ENCODE data around the gene TOM1L1. TPM values are rescaled to one million over a fixed set of nuclear protein-coding genes. Genes with fewer than 3 reads are reported as not detected.
A peak's percentile ranks its signal among the peaks of the same experiment; 100 is the strongest.

The TOM1L1 gene
- total RNA-seq, 6 experiments from 2014 or later, result 36.5 to 74.5 (median 61.9) TPM

- Histone ChIP-seq H3K27ac (no peak overlapping the region), H3K4me3 (no peak overlapping the region), H3K27me3 (no peaks in the 10 kb centered on the region), H3K4me1 (peaks cover 0 to 22% (median 9%) of the 10 kb centered on the region in 4 donors), H3K9me3 (no peaks in the 10 kb centered on the region), H3K36me3 (no peaks in the 10 kb centered on the region)
- DNase-seq (no peak), ATAC-seq (no peak)
- 77% methylated on average over 3 of the region's 3 CpGs for WGBS (ENCODE audit: insufficient coverage, low coverage, low lambda C conversion rate, missing lambda C conversion rate)
- no peak for TF ChIP-seq POLR2A (IDR thresholded peaks at IDR 0.05)
- TF ChIP-seq, protein P1, sequence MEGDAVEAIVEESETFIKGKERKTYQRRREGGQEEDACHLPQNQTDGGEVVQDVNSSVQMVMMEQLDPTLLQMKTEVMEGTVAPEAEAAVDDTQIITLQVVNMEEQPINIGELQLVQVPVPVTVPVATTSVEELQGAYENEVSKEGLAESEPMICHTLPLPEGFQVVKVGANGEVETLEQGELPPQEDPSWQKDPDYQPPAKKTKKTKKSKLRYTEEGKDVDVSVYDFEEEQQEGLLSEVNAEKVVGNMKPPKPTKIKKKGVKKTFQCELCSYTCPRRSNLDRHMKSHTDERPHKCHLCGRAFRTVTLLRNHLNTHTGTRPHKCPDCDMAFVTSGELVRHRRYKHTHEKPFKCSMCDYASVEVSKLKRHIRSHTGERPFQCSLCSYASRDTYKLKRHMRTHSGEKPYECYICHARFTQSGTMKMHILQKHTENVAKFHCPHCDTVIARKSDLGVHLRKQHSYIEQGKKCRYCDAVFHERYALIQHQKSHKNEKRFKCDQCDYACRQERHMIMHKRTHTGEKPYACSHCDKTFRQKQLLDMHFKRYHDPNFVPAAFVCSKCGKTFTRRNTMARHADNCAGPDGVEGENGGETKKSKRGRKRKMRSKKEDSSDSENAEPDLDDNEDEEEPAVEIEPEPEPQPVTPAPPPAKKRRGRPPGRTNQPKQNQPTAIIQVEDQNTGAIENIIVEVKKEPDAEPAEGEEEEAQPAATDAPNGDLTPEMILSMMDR (IDR thresholded peaks at IDR 0.05), result no peak
- intact Hi-C loops (cut with DNase I), result no loop called here
Measured at GRCh38 chr17:54882950-54883349, 17.7 kb upstream of the TOM1L1 start.

- intact Hi-C loops (cut with DNase I), result no loop called here
- no peak for DNase-seq
- no peak for ATAC-seq
- no peaks in the 10 kb centered on the region for H3K36me3 ChIP-seq
- 79% methylated on average over 2 of the region's 2 CpGs for whole genome bisulfite sequencing (ENCODE audit: insufficient coverage, low coverage, low lambda C conversion rate, missing lambda C conversion rate)
- TF ChIP-seq POLR2A (IDR thresholded peaks at IDR 0.05), result no peak
- TF ChIP-seq, protein P1 (IDR thresholded peaks at IDR 0.05), result no peak
- peaks cover 0 to 32% (median 12%) of the 10 kb centered on the region in 4 donors for H3K4me1 ChIP-seq
- no peak overlapping the region for H3K4me3 ChIP-seq
- no peaks in the 10 kb centered on the region for H3K9me3 ChIP-seq
- H3K27ac ChIP-seq, result no peak overlapping the region
- no peaks in the 10 kb centered on the region for H3K27me3 ChIP-seq
Measured at GRCh38 chr17:54883939-54884338, 16.7 kb upstream of the TOM1L1 start.

- Histone ChIP-seq H3K36me3 (no peaks in the 10 kb centered on the region), H3K4me1 (peaks cover 0 to 20% (median 6%) of the 10 kb centered on the region in 4 donors), H3K9me3 (no peaks in the 10 kb centered on the region), H3K27ac (no peak overlapping the region), H3K27me3 (no peaks in the 10 kb centered on the region), H3K4me3 (no peak overlapping the region)
- TF ChIP-seq, protein P1 (IDR thresholded peaks at IDR 0.05), result no peak
- no peak for TF ChIP-seq POLR2A (IDR thresholded peaks at IDR 0.05)
- WGBS (ENCODE audit: insufficient coverage, low coverage, low lambda C conversion rate, missing lambda C conversion rate), result 68% methylated on average over 3 of the region's 3 CpGs
- peak in 1 of 4 donors; percentile 29 for ATAC-seq
- no peak for DNase-seq
- intact Hi-C loops (cut with DNase I), result no loop called here
Measured at GRCh38 chr17:54887787-54888186, 12.9 kb upstream of the TOM1L1 start.

- TF ChIP-seq POLR2A (IDR thresholded peaks at IDR 0.05), result no peak
- TF ChIP-seq, protein P1 (IDR thresholded peaks at IDR 0.05), result no peak
- Histone ChIP-seq H3K4me1 (peaks cover 0 to 17% (median 6%) of the 10 kb centered on the region in 4 donors), H3K4me3 (no peak overlapping the region), H3K36me3 (no peaks in the 10 kb centered on the region), H3K9me3 (no peaks in the 10 kb centered on the region), H3K27ac (no peak overlapping the region), H3K27me3 (no peaks in the 10 kb centered on the region)
- intact Hi-C loops (cut with DNase I), result no loop called here
- DNase-seq, result no peak
- peak in 3 of 4 donors; percentile 50 to 75 (median 66) for ATAC-seq
- 30% methylated on average over 6 of the region's 6 CpGs for WGBS (ENCODE audit: insufficient coverage, low coverage, low lambda C conversion rate, missing lambda C conversion rate)
Measured at GRCh38 chr17:54888254-54888653, 12.4 kb upstream of the TOM1L1 start.

DNA sequence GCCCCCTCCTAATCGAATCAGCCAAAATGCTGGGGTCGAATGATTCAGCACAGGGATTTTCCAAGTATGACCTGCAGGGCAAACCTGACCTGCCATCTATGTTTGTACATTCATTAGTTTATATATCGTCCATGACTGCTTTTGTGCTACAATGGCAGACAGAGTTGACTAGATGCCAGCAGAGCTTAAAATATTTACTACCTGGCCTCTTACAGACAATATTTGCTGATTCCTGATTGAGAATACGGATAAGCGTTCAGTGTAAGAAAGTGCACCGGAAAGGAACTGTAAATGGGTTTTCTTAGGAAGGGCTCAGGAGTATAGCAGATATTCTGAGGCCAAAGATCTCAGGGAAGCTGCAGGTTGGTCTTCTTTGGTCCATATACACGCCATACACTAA lies 11.7 kb upstream of the TOM1L1 start:
- WGBS (ENCODE audit: insufficient coverage, low coverage, low lambda C conversion rate, missing lambda C conversion rate), result 55% methylated on average over 7 of the region's 7 CpGs
- DNase-seq (no peak), ATAC-seq (no peak)
- TF ChIP-seq, protein P1 (IDR thresholded peaks at IDR 0.05), result no peak
- no peak for TF ChIP-seq POLR2A (IDR thresholded peaks at IDR 0.05)
- Histone ChIP-seq H3K4me3 (no peak overlapping the region), H3K36me3 (no peaks in the 10 kb centered on the region), H3K9me3 (no peaks in the 10 kb centered on the region), H3K27ac (no peak overlapping the region), H3K4me1 (peaks cover 0 to 17% (median 6%) of the 10 kb centered on the region in 4 donors), H3K27me3 (no peaks in the 10 kb centered on the region)
- intact Hi-C loops (cut with DNase I), result no loop called here

Data from right lobe of liver (tissue), 6 donors.